Measurements from ENCODE around the gene PDF.

Gene PDF

GRCh38 chr16:69338557-69339288, 8.3 kb upstream of the PDF start:
- DNase-seq: no peak

- DNase-seq: no peak
Observed at GRCh38 chr16:69334696-69335095, 4.3 kb upstream of the PDF start.

- no peak for DNase-seq
Observed at GRCh38 chr16:69329369-69330285, 761 bp downstream of the PDF start.

GRCh38 chr16:69328854-69329316, 1.5 kb downstream of the PDF start:
- no peak for DNase-seq

- DNase-seq: no peak
Observed at GRCh38 chr16:69327585-69328310, 2.6 kb downstream of the PDF start.

GRCh38 chr16:69326172-69326873, 4.1 kb downstream of the PDF start:
- DNase-seq: no peak

GRCh38 chr16:69325784-69326171, 4.6 kb downstream of the PDF start:
- no peak for DNase-seq

- no peak for DNase-seq
Observed at GRCh38 chr16:69324585-69325253, 5.7 kb downstream of the PDF start.

- DNase-seq: no peak
Observed at GRCh38 chr16:69324013-69324531, 6.3 kb downstream of the PDF start.

- DNase-seq: no peak
Observed at GRCh38 chr16:69323415-69323814, 7.0 kb downstream of the PDF start.

GRCh38 chr16:69322343-69322742, 8.0 kb downstream of the PDF start:
- DNase-seq: no peak

GRCh38 chr16:69321080-69321479, 9.3 kb downstream of the PDF start:
- no peak for DNase-seq

- no peak for DNase-seq
Observed at GRCh38 chr16:69320740-69321073, 9.7 kb downstream of the PDF start.

GRCh38 chr16:69319826-69320739, 10.3 kb downstream of the PDF start:
- DNase-seq: no peak

GRCh38 chr16:69319381-69319780, 11.0 kb downstream of the PDF start:
- no peak for DNase-seq

GRCh38 chr16:69318911-69319289, 11.5 kb downstream of the PDF start:
- no peak for DNase-seq

- no peak for DNase-seq
Observed at GRCh38 chr16:69318177-69318910, 12.0 kb downstream of the PDF start.

- DNase-seq: no peak
Observed at GRCh38 chr16:69316595-69317034, 13.8 kb downstream of the PDF start.

- no peak for DNase-seq
Observed at GRCh38 chr16:69315486-69316311, 14.7 kb downstream of the PDF start.

All from DMS153 (cell line).